Type B pancreatic cell (in vitro differentiated cells): ENCODE data around the gene HMGCR. TPM values are rescaled to one million over a fixed set of nuclear protein-coding genes. Genes with fewer than 3 reads are reported as not detected.

Experiments
- DNase-seq: peaks from one replicate; pipeline ENCODE4 v3.0.0; 2021; ENCODE audit warnings: mixed read lengths; ENCODE audit not compliant: unreplicated experiment; ENCODE audit errors: extremely low spot score
- H3K27ac Mint-ChIP-seq: 2 replicates; pipeline ENCODE4 v1.8.0; 2021; ENCODE audit warnings: mild to moderate bottlenecking, mixed read lengths
- H3K27me3 Mint-ChIP-seq: 2 replicates; pipeline ENCODE4 v1.8.0; 2021; ENCODE audit warnings: mixed read lengths
- H3K36me3 Mint-ChIP-seq: 2 replicates; pipeline ENCODE4 v1.8.0; 2021; ENCODE audit warnings: mixed read lengths
- H3K4me1 Mint-ChIP-seq: one replicate; pipeline ENCODE4 v1.8.0; 2021; ENCODE audit warnings: mixed read lengths; ENCODE audit not compliant: unreplicated experiment
- H3K4me3 Mint-ChIP-seq: 2 replicates; pipeline ENCODE4 v1.8.0; 2021; ENCODE audit warnings: mild to moderate bottlenecking, mixed read lengths
- H3K9me3 Mint-ChIP-seq: 2 replicates; pipeline ENCODE4 v1.8.0; 2021; ENCODE audit warnings: mixed read lengths
- CTCF ChIP-seq: fragments of 200-600 bp; sonication (generic); conservative IDR thresholded peaks from 2 replicates; pipeline ENCODE4 v1.5.0; 2021; ENCODE audit warnings: antibody characterized with exemption, mild to moderate bottlenecking
- total RNA-seq: library from RNA; stranded (reverse); gene quantifications from 2 replicates; pipeline ENCODE4 v1.2.1, GENCODE V29; 2021; ENCODE audit warnings: low replicate concordance

HMGCR gene
- total RNA-seq, 1 donor from 2014 or later, result 134 TPM

GRCh38 chr5:75368391-75368790, 31.4 kb downstream of the HMGCR start:
- H3K27ac Mint-ChIP-seq, result no peak overlapping the region
- no peak for DNase-seq
- H3K4me1 Mint-ChIP-seq, result peaks cover 3% of the 10 kb centered on the region
- H3K9me3 Mint-ChIP-seq, result no peaks in the 10 kb centered on the region
- no peak for TF ChIP-seq CTCF
- H3K4me3 Mint-ChIP-seq, result no peak overlapping the region
- no peaks in the 10 kb centered on the region for H3K27me3 Mint-ChIP-seq
- no peaks in the 10 kb centered on the region for H3K36me3 Mint-ChIP-seq

- Mint-ChIP-seq H3K4me3 (no peak overlapping the region), H3K4me1 (no peaks in the 10 kb centered on the region), H3K27me3 (no peaks in the 10 kb centered on the region), H3K27ac (no peak overlapping the region), H3K9me3 (no peaks in the 10 kb centered on the region), H3K36me3 (peaks cover 12% of the 10 kb centered on the region)
- no peak for DNase-seq
- TF ChIP-seq CTCF, result no peak
Measured at GRCh38 chr5:75373862-75374261, 36.8 kb downstream of the HMGCR start.

DNA sequence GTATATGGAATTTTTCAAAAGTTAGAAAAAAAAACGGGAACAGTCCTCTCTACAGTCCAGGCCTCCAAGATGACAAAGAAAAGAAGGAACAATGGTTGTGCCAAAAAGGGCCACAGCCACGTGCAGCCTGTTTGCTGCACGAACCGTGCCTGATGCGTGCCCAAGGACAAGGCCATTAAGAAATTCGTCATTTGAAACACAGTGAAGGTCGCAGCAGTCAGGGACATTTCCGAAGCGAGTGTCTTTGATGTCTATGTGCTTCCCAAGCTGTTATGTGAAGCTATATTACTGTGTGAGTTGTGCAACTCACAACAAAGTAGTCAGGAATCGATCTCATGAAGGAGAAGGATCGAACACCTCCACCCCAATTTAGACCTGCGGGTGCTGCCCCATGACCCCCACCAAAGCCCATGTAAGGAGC, 37.4 kb downstream of the HMGCR start:
- no peak for TF ChIP-seq CTCF
- no peak for DNase-seq
- Mint-ChIP-seq H3K36me3 (peaks cover 12% of the 10 kb centered on the region), H3K4me3 (no peak overlapping the region), H3K4me1 (no peaks in the 10 kb centered on the region), H3K27me3 (no peaks in the 10 kb centered on the region), H3K27ac (no peak overlapping the region), H3K9me3 (no peaks in the 10 kb centered on the region)

DNA sequence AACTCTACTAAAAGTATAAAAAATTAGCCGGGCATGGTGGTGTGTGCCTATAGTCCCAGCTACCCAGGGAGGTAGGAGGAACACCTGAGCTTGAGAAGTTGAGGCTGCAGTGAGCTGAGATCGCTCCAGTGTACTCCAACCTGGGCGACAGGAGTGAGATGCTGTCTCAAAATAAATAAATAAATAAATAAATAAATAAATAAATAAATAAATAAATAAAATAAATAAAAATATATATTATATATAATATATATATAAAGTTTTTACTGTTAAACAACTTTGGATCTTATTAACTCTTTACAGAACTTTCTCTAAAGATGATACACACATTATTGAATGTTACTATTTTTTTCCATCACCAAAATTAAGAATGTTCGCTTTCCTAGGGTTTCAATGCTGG, 38.4 kb downstream of the HMGCR start:
- H3K4me1 Mint-ChIP-seq, result no peaks in the 10 kb centered on the region
- no peak overlapping the region for H3K4me3 Mint-ChIP-seq
- H3K9me3 Mint-ChIP-seq, result no peaks in the 10 kb centered on the region
- H3K27me3 Mint-ChIP-seq, result no peaks in the 10 kb centered on the region
- TF ChIP-seq CTCF, result no peak
- H3K36me3 Mint-ChIP-seq, result peaks cover 17% of the 10 kb centered on the region
- no peak overlapping the region for H3K27ac Mint-ChIP-seq
- DNase-seq, result no peak

DNA sequence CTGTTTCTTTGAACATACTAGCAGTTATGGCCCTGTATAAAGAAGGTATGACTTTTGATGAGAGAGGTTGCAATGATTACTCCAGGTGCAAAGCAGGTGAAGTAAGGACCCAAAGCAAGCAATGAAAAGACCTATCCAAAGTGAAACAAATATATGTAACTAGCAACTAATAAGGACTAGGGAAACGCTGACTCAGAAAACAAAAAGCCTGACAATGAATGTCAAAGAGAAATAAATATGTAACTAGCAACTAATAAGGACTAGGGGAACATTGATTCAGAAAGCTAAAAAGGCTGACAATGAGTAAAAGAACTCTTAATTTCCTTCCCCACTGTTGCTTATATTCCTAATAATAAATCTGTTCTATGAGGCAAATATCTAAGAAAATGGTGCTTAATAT, 43.1 kb downstream of the HMGCR start:
- Mint-ChIP-seq H3K27ac (no peak overlapping the region), H3K4me3 (no peak overlapping the region), H3K27me3 (no peaks in the 10 kb centered on the region), H3K4me1 (no peaks in the 10 kb centered on the region), H3K9me3 (no peaks in the 10 kb centered on the region), H3K36me3 (peaks cover 27% of the 10 kb centered on the region)
- TF ChIP-seq CTCF, result no peak
- DNase-seq, result no peak

DNA sequence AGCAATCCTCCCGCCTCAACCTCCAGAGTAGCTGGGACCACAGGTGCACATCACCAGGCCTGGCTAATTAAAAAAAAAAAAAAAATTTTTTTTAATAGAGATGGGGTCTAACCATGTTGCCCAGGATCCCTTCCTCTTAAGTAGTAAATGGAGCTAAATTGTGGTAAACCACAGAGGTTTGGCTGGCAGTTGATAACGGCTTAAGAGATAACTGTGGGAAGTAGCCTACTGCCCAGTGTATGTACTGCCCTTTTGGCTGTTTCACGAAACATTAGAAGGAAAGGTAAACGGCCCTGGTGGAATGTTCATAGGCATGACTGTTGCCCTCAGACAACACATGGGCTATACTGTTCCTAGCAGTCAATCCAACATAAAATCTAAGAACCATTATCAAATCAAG, 44.4 kb downstream of the HMGCR start:
- no peak overlapping the region for H3K4me3 Mint-ChIP-seq
- no peak overlapping the region for H3K27ac Mint-ChIP-seq
- no peaks in the 10 kb centered on the region for H3K4me1 Mint-ChIP-seq
- H3K27me3 Mint-ChIP-seq, result no peaks in the 10 kb centered on the region
- H3K36me3 Mint-ChIP-seq, result peaks cover 22% of the 10 kb centered on the region
- TF ChIP-seq CTCF, result no peak
- DNase-seq, result no peak
- no peaks in the 10 kb centered on the region for H3K9me3 Mint-ChIP-seq
